ENCODE data around the gene SYNE3.

- no peak for TF ChIP-seq CTCF (IDR thresholded peaks at IDR 0.05)
- TF ChIP-seq POLR2A (IDR thresholded peaks at IDR 0.05): no peak
These were observed 12.1 kb downstream of the SYNE3 start for GRCh38 chr14:95504135-95505029.
